ENCODE measurements around the gene GPR153. TPM values are rescaled to one million over a fixed set of nuclear protein-coding genes. Genes with fewer than 3 reads are reported as not detected.
"Not testable (repeated sequence)": the region's sequence is repeated elsewhere in the genome, so short reads cannot be mapped to it uniquely, and the experiment has no call there.

The GPR153 gene
- total RNA-seq, 1 experiment from 2014 or later, result 61.3 TPM

DNA sequence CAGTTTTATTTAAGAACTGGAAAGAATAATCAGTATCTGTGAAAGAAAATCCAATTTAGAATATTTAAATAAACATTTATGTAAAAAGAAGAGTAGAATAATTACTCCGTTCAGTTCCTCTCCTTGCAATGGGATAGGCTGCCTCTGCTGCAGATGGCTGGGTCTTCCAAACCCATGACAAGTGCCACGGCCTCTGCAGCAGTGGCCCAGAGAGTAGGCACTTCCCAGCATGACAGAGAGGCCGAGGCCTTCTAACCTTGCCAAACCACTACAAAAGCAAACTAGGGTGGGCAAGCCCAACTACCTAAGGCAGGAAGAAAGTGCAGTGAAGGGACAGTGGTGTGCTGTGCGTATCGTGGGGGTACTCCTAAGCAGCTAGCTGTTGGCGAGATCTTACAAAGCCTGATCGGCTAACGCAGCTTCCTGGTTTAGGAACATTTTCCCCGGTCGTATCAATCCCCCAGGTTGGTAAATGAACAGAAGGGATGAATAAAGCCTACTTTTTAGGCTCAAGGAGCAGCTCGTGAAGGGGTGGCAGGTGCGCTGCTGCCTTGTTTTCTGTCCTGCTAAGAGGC lies 39.6 kb downstream of the GPR153 start:
- DNase-seq, result no peak
- H3K9me3 ChIP-seq (replicated peaks), result no peaks in the 10 kb centered on the region
- H3K27ac ChIP-seq, result no peak overlapping the region
- H3K4me3 ChIP-seq, result no peak overlapping the region
- peaks cover 28% of the 10 kb centered on the region for H3K36me3 ChIP-seq
- H3K27me3 ChIP-seq, result no peaks in the 10 kb centered on the region
- peaks cover 13% of the 10 kb centered on the region for H3K4me1 ChIP-seq

DNA sequence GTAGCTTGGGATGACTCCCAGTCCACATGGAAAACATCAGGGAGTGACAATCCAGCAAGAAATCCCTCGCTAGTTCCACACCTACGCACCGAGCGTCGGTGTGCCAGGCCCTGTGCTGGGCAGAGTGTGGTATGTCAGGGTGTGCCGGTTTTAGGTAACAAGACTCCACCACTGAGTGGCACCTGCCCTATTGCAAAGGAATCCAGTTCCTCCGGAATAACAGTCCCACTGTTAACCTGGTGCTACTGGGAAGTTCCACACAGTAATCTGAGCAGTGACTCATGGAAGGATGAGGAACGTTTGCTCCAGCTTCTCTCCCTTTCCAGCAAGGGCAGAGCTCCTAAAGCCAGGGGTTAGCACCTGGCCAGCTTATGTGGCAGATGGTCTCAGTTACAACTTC lies 40.7 kb downstream of the GPR153 start:
- no peak overlapping the region for H3K27ac ChIP-seq
- H3K27me3 ChIP-seq, result no peaks in the 10 kb centered on the region
- no peak for DNase-seq
- no peak overlapping the region for H3K4me3 ChIP-seq
- H3K9me3 ChIP-seq (replicated peaks), result no peaks in the 10 kb centered on the region
- H3K4me1 ChIP-seq, result peaks cover 13% of the 10 kb centered on the region
- H3K36me3 ChIP-seq, result peaks cover 27% of the 10 kb centered on the region

DNA sequence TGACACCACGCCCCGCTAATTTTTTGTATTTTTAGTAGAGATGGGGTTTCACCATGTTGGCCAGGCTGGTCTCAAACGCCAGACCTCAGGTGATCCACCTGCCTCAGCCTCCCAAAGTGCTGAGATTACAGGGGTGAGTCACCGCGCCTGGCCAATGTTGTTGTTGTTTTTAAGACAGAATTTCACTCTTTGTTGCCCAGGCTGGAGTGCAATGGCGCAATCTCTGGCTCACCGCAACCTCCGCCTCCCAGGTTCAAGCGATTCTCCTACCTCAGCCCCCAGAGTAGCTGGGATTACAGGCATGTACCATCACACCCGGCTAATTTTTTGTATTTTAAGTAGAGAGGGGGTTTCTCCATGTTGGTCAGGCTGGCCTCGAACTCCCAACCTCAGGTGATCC lies 41.3 kb downstream of the GPR153 start:
- not testable (repeated sequence) for H3K4me3 ChIP-seq; H3K27me3 ChIP-seq; H3K9me3 ChIP-seq (replicated peaks); DNase-seq; H3K27ac ChIP-seq
- Histone ChIP-seq H3K4me1 (peaks cover 13% of the 10 kb centered on the region), H3K36me3 (peaks cover 21% of the 10 kb centered on the region)

DNA sequence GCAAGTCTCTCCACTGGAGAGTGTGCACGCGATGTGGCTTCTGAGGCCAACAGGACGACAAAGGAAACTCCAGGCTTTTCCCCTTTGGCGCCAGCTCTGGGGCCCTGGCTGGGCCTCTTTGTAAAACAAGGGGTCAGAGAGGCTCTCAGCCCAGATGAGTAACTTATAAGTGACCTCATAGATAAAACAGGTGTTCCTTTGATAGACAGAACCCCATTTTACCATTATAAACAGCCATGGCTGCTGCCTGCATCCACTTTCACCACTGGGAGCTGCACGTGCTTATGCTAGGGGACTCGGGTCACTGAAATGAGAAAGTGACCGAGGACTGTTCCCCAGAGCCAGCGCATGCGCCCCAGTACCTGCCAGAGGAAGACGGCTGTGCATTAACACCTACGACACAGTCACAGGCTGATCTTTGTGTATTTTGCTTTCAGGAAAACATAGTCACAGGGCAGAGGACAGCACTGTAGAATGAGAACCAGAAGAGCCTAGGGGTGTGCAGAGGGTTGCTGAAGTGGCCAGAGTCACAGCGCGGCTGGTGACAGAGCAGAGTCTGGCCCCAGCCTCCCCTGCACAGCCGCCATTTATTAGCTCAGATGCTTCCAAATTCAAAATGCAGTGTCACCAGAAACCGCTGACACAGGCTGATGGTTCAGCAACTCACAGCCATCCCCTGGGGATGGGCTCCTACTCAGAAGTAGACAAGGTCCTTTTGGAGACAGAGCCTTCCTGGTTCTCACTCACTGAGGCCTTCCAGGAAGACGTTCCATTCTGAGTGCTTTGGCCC lies 42.3 kb downstream of the GPR153 start:
- DNase-seq, result peak in 1 of 2 experiments; percentile 34
- peaks cover 13% of the 10 kb centered on the region for H3K4me1 ChIP-seq
- 0 out of 2 replicates have a peak, but pooled peaks cover 2% of the 10 kb centered on the region for H3K9me3 ChIP-seq (replicated peaks)
- peaks cover 10% of the 10 kb centered on the region for H3K36me3 ChIP-seq
- peak overlapping the region; percentile 20 for H3K27ac ChIP-seq
- no peak overlapping the region for H3K4me3 ChIP-seq
- 0 out of 2 replicates have a peak, but pooled peaks cover 3% of the 10 kb centered on the region for H3K27me3 ChIP-seq

DNA sequence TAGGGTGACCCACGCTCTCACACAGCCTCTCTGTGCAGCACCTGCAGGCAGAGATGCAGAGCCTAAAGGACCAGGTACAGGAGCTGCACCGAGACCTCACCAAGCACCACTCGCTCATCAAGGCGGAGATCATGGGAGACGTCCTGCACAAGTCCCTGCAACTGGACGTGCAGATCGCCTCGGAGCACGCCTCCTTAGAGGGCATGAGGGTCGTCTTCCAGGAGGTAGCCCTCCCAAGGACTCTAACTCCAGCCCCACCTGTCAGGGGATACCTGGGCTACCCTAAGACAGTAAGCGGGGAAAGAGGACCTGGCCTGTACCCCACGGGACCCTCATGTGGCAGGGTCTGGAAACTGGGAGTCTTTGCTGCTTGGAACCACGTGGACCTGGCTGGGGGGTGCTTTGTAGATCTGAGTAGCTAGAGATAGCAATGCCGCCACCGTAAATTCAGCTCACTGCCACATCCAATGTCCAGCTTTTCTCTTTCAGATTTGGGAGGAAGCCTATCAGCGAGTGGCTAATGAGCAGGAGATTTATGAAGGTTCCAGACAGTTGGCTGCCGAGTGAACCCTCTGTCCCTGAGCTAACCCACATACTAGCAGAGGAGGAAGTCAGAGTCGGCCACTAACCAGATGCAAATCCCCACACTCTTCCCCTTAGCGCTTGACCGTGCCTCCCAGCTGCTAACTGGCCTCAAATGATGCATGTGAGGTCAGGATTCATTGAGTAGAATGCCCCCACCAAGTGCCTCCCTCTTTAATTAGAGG lies 48.5 kb downstream of the GPR153 start:
- no peak for DNase-seq
- Histone ChIP-seq H3K4me3 (no peak overlapping the region), H3K27me3 (0 out of 2 replicates have a peak, but pooled peaks cover 3% of the 10 kb centered on the region), H3K36me3 (no peaks in the 10 kb centered on the region), H3K4me1 (no peaks in the 10 kb centered on the region), H3K27ac (no peak overlapping the region), H3K9me3 (replicated peaks) (0 out of 2 replicates have a peak, but pooled peaks cover 2% of the 10 kb centered on the region)

DNA sequence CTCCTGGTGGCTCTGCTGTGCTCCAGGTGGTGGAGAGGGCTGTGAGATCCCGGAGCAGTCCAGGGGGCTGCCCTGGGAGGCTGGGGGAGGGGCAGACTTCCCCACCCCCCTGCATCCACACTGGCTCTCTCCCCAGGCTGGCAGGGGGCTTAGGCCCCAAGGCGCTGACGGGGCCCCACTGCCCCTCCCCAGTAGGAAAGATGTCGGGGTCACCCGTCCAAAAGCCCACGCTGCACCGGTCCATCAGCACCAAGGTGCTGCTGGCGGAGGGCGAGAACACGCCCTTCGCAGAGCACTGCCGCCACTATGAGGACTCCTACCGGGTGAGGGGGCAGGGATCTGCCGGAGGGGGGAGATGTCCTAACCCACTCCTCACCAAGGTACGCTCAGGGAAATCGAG lies 49.2 kb downstream of the GPR153 start:
- Histone ChIP-seq H3K27ac (no peak overlapping the region), H3K27me3 (0 out of 2 replicates have a peak, but pooled peaks cover 3% of the 10 kb centered on the region), H3K4me1 (no peaks in the 10 kb centered on the region), H3K36me3 (no peaks in the 10 kb centered on the region), H3K9me3 (replicated peaks) (0 out of 2 replicates have a peak, but pooled peaks cover 2% of the 10 kb centered on the region), H3K4me3 (no peak overlapping the region)
- no peak for DNase-seq

DNA sequence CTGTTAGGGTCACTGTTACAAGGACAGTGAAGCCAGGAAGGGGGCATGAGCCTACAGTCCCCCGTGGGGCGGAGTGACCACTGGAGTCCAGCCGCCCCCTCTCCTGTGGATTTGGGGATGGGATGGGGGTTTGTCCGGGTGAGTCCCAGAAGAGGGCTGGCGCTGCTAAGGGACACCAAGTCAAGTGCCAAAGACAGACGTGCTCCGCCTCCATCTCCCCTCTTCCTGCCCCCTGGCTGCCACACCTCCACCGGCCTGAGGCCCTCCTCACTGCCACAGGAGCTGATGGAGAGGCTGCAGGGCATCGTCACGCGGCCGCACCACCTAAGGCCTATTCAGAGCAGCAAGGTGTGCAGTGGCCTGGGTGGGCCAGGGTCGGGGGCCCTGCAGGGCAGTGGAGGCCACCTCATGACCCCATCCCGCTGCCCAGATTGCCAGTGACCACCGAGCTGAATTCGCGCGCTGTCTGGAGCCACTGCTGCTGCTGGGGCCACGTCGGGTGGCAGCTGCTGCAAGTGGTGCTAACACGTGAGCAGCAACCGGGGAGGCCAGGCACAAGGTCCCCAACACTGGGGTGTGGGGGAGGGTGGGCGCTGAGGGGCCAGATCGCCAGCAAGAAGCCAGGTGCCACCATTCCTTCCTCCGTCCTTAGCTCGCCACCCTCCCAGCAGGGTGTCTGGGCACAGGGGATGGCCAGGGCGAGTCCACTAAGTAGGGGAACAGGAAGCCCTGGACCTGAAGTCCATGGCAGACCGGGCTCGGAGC lies 50.1 kb downstream of the GPR153 start:
- no peaks in the 10 kb centered on the region for H3K4me1 ChIP-seq

DNA sequence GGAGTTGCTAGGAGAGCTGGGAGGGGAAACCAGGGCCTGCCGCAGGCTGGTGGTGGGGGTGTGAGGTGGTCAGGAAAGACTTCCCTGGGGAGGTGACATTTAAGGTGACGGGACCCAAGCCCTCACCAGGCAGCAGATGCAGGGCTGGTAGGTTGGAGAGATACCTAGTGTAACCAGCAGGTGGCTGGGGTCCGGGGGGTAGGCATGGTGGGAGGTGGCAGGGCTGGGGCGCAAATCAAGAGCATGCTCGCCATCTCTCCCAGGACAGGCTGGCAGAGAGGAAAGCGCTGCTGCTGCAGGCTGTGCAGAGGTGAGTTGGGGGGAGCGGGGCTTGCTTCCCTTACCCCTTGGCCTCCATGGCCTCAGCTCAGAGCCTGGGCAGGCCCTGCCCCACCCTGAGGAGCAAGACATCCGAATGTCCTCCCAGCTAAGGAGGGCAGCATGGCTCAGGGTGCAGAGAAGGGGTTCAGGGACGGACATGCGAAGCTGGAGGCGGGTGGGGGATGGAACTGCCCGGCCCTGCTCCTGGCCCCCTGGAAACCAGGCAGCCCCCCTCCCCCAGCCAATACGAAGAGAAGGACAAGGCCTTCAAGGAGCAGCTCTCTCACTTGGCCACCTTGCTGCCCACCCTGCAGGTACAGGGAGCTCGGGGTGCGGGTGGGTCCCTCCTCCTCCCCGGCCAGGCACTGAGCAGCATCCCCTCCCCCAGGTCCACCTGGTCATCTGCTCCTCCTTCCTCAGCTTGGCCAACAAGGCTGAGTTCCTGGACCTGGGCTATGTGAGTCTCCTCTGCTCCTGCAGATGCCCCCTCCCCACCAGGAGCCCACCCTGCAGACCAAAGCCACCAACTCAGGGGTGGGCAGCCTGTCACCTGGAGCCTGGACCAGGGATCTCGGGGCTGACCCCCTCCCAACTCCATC lies 51.0 kb downstream of the GPR153 start:
- H3K4me3 ChIP-seq, result no peak overlapping the region
- DNase-seq, result no peak
- H3K36me3 ChIP-seq, result no peaks in the 10 kb centered on the region
- H3K27ac ChIP-seq, result no peak overlapping the region
- H3K27me3 ChIP-seq, result 0 out of 2 replicates have a peak, but pooled peaks cover 3% of the 10 kb centered on the region
- H3K4me1 ChIP-seq, result no peaks in the 10 kb centered on the region
- 0 out of 2 replicates have a peak, but pooled peaks cover 2% of the 10 kb centered on the region for H3K9me3 ChIP-seq (replicated peaks)

More for the DNA sequence above, 50.1 kb downstream of the GPR153 start:
- H3K4me3 ChIP-seq, result no peak overlapping the region
- no peak for DNase-seq
- no peak overlapping the region for H3K27ac ChIP-seq
- H3K27me3 ChIP-seq, result 0 out of 2 replicates have a peak, but pooled peaks cover 3% of the 10 kb centered on the region
- H3K36me3 ChIP-seq, result no peaks in the 10 kb centered on the region
- H3K9me3 ChIP-seq (replicated peaks), result 0 out of 2 replicates have a peak, but pooled peaks cover 2% of the 10 kb centered on the region

DNA sequence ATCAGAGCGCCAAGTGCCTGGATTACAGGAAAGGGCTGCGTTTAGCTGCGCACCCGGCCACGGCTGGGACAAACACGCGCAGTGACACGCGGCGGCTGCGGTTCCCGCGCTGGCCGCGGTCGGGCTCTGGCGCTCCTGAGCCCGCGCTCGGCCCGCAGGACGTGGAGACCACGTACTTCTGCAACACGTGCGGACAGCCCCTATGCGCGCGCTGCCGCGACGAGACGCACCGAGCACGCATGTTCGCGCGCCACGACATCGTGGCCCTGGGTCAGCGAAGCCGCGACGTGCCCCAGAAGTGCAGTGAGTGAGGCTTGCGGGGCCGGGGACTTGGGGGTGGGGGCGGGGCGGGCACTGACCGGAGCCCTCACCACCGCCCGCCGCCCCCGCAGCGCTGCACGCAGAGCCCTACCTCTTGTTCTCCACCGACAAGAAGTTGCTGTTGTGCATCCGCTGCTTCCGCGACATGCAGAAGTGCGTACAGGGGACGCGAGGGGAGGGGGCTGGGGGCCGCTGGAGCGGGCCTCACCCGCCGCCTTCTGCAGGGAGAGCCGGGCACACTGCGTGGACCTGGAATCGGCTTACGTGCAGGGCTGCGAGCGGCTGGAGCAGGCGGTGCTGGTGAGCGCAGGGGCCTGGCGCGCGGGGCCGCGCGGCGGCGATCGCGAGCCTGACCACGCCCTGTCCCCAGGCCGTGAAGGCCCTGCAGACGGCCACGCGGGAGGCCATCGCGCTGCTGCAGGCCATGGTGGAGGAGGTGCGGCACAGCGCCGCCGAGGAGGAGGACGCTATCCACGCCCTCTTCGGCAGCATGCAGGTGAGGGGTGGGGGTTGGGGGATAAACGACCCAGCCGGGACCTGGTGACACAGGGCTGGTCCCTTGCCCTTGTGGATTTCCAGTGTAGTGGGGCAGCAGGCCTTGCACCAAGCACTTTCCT lies 51.9 kb downstream of the GPR153 start:
- DNase-seq, result no peak
- H3K27me3 ChIP-seq, result 0 out of 2 replicates have a peak, but pooled peaks cover 3% of the 10 kb centered on the region
- 0 out of 2 replicates have a peak, but pooled peaks cover 1% of the 10 kb centered on the region for H3K9me3 ChIP-seq (replicated peaks)
- no peak overlapping the region for H3K27ac ChIP-seq
- H3K4me3 ChIP-seq, result no peak overlapping the region
- H3K4me1 ChIP-seq, result no peaks in the 10 kb centered on the region
- no peaks in the 10 kb centered on the region for H3K36me3 ChIP-seq

DNA sequence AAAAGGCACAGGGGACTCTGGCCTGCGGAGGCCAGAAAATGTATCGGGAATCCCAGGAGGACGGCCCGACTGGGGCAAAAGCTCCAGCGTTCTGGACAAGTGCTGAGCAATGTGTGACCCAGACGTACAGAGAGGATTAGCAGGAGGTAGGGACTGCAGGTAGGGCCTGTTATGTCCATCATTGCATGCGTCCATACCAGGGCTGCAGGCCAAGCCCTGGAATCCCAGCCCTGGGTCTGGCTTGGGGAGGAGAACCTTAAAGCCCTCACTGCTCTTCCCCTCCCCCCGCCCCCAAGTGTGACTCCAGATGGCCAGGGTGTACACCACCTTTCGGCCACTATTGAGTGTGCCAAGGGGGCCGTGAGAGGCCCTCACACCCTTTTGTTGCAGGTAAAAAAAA lies 53.0 kb downstream of the GPR153 start:
- no peak overlapping the region for H3K27ac ChIP-seq
- no peaks in the 10 kb centered on the region for H3K36me3 ChIP-seq
- H3K4me3 ChIP-seq, result no peak overlapping the region
- H3K9me3 ChIP-seq (replicated peaks), result no peaks in the 10 kb centered on the region
- H3K27me3 ChIP-seq, result no peaks in the 10 kb centered on the region
- H3K4me1 ChIP-seq, result no peaks in the 10 kb centered on the region
- DNase-seq, result no peak

DNA sequence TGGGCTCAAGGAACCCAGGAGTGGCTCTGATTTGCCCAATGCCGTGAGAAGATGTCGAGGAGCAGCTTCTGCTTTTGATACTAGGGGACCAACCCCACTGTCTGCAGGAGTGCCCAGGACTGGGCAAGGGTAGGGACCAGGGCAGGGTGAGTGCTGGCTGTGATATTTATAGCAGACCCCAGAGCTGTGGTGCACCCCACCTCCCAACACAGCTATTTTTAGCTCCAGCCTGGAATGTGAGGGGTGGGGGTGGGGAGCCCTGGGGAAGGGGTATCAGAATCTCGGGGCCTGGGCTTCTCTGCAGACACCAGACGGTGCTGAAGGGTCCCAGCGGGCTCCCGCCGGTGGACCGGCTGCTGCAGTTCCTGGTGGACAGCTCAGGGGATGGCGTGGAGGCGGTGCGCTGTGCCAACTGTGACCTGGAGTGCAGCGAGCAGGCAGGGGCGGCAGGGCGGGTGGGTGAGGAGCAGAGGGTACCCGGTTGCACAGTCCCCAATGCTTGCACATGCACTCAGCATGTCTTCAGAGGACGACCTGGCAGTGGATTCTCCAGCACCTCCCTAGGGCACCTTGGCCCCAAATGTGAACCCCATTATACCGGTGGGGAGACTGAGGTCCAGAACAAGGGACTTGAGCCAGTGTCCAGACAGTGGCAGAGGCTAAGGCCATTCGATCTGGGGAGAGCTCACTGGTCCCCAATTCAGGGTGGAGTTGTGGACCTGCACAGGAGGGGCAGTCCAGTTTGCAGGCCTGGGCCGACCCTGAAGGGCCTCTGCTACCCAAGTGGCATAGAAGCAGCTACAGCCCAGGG lies 53.6 kb downstream of the GPR153 start:
- no peaks in the 10 kb centered on the region for H3K36me3 ChIP-seq
- H3K27ac ChIP-seq, result no peak overlapping the region
- H3K27me3 ChIP-seq, result no peaks in the 10 kb centered on the region
- no peaks in the 10 kb centered on the region for H3K9me3 ChIP-seq (replicated peaks)
- no peak for DNase-seq
- H3K4me1 ChIP-seq, result no peaks in the 10 kb centered on the region
- no peak overlapping the region for H3K4me3 ChIP-seq

DNA sequence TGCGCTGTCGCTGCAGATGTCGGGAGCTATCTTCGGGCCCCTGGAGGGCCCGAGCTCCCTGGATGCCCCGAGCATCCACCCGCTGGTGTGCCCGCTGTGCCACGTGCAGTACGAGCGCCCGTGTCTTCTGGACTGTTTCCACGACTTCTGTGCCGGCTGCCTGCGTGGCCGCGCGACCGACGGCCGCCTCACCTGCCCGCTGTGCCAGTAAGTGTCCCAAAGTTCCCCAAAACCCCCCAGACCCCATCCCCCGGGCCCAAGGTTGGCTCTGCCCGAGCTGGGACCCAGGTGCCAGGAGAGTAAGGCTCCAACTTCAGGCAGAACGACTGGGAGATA lies 54.4 kb downstream of the GPR153 start:
- Histone ChIP-seq H3K9me3 (replicated peaks) (no peaks in the 10 kb centered on the region), H3K4me1 (no peaks in the 10 kb centered on the region), H3K27ac (no peak overlapping the region), H3K27me3 (no peaks in the 10 kb centered on the region), H3K4me3 (no peak overlapping the region), H3K36me3 (no peaks in the 10 kb centered on the region)
- no peak for DNase-seq
